CD4-positive, alpha-beta T cell treated with Interleukin-4 for 4 hours (primary cell): ENCODE data around the gene AMIGO1.

Experiments used
- DNase-seq: peaks from one replicate; pipeline ENCODE4 v3.0.0-alpha.2; 2020

Gene AMIGO1, protein sequence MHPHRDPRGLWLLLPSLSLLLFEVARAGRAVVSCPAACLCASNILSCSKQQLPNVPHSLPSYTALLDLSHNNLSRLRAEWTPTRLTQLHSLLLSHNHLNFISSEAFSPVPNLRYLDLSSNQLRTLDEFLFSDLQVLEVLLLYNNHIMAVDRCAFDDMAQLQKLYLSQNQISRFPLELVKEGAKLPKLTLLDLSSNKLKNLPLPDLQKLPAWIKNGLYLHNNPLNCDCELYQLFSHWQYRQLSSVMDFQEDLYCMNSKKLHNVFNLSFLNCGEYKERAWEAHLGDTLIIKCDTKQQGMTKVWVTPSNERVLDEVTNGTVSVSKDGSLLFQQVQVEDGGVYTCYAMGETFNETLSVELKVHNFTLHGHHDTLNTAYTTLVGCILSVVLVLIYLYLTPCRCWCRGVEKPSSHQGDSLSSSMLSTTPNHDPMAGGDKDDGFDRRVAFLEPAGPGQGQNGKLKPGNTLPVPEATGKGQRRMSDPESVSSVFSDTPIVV

GRCh38 chr1:109509176-109510134 is at the start of gene AMIGO1:
Gene AMIGO1 (minus strand): TSS chr1:109509727. CDS start chr1:109508912, 815 bp downstream.
- peak; percentile 30 for DNase-seq

- no peak for DNase-seq
Measured at GRCh38 chr1:109557520-109557919, 48.0 kb upstream of the AMIGO1 start.

DNA sequence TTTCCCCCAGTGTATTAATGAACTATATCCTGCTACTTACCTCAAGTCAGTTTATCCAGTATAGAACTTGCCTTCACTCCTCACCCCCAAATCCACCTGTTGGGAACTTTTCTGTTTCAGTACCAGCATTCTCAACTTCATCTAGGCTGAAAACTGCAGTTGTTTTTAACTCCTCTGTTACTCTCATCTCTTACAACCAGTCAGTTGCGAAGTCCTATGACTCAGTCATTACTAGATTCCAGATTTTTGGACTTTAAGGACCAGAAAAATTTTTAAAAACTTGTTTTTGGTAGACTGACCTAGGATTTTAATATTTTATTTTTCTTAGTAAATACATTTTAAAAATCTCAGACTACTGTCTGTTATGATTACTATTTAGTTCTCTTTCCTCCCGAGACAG is 47.0 kb upstream of the AMIGO1 start:
- no peak for DNase-seq

GRCh38 chr1:109548321-109549267 is 39.1 kb upstream of the AMIGO1 start, which contains the start of gene GNAI3:
Gene GNAI3 (plus strand): TSS chr1:109548615. CDS start chr1:109548721, 106 bp downstream.
- peak; percentile 96 for DNase-seq

DNA sequence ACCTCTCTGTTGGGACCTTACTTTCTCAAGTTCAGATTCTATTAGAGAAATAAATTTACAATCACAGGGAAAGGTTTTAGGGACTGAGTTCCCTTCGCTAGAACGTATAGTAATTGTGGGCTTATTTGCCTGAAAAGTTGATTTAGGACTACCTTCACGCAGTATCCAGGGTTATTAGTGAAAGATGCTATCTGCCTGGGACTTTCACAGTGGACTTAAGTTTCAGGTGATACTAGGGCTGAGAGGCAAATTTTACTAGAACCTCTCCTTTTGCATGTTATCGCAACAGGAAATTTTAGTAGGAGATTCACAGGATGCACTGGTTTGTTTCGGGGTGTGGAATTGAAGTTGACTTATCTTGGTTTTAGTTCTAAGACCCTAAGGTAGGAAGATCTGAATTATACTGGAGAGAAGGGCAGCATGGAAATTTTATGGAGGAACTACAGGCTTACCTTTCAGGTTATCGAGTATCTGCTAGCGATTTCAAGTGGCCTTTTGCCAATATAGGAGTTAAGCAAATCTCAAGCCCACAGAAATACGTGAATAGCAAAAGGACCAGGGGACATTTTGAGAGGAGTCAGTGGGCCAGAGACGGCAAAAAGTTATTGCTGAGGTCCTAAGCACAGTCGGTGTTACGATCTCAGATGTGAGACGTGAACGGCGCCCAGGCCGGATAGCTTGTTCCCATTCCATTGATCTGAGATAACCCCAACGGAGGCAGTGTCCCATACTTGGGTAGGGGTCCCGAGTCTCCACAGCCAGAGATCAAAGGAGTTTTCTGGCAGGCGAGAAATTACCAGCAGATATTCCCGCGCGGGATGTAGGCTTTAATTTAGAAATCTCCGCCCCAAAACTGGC is 38.2 kb upstream of the AMIGO1 start:
- no peak for DNase-seq

- DNase-seq, result peak; percentile 87
Measured at GRCh38 chr1:109546311-109547109, 37.0 kb upstream of the AMIGO1 start.

- DNase-seq, result no peak
Measured at GRCh38 chr1:109543988-109544735, 34.6 kb upstream of the AMIGO1 start.

DNA sequence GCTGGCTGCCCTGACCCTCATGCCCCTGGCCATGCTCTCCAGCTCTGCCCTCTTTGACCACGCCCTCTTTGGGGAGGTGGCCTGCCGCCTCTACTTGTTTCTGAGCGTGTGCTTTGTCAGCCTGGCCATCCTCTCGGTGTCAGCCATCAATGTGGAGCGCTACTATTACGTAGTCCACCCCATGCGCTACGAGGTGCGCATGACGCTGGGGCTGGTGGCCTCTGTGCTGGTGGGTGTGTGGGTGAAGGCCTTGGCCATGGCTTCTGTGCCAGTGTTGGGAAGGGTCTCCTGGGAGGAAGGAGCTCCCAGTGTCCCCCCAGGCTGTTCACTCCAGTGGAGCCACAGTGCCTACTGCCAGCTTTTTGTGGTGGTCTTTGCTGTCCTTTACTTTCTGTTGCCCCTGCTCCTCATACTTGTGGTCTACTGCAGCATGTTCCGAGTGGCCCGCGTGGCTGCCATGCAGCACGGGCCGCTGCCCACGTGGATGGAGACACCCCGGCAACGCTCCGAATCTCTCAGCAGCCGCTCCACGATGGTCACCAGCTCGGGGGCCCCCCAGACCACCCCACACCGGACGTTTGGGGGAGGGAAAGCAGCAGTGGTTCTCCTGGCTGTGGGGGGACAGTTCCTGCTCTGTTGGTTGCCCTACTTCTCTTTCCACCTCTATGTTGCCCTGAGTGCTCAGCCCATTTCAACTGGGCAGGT is 33.9 kb upstream of the AMIGO1 start:
- DNase-seq, result no peak

DNA sequence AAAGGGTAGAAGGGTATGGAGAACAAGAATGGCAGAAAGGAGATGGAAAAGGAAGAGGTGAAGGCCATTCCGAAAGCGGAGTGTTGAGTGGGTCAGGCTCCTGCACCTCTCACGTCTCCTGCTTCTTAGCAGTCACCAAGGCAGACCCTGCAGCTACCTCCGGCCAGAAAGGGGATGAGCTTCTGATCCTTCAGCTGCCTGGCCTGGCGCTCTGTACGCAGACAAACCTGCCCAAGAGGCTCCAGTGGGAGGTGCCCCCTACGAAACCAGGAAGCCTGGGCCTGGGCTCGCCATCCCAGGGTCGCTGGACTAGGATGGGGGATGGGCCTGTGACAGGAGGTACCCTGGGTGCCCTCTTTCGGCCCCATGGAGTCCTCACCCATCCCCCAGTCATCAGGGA is 33.1 kb upstream of the AMIGO1 start:
- DNase-seq, result no peak

DNA sequence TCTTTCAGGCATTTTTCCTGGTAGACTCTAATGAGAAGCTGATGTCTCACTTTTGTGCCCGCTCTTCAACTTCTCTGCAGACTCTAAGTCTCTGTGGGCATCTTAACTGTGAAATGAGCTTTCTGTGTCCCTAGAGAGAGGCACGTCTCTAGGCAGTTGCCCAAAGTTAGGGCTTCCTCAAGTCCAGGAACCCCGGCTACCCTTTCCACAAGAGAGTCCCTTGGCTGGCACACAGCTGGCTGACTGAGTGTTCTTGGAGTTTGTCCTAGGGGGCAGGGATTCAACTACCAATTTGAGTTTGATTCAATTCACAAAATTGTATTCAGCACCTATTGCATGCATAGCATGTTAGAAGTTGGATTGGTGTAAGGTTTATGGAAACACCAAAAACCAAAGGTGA is 31.6 kb upstream of the AMIGO1 start:
- DNase-seq, result no peak

DNA sequence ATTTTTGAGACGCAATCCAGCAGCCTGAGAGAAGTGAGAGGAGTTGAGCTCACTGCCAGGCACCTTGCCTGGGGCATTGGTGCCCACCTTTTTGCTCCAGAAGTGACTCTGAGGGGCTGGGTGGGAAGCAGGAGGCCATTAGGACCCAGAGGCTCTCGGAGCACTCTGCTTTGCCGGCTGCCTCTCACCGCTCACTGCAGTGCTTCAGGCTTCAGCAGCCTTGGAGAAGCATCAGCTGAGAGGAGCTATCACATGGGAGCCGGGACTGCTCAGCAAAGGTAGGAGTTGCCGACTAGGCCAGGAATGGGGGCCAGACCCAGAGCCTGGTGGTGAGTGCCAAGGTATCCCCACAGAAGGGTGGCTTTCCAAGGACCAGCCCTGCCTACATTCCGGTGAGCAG is 30.1 kb upstream of the AMIGO1 start, which contains the start of gene GPR61:
TSS of gene GPR61 (plus strand) at position 197 of the 400 bp plus-strand sequence. CDS start 3,151 bp downstream, outside the sequence.
- no peak for DNase-seq

DNA sequence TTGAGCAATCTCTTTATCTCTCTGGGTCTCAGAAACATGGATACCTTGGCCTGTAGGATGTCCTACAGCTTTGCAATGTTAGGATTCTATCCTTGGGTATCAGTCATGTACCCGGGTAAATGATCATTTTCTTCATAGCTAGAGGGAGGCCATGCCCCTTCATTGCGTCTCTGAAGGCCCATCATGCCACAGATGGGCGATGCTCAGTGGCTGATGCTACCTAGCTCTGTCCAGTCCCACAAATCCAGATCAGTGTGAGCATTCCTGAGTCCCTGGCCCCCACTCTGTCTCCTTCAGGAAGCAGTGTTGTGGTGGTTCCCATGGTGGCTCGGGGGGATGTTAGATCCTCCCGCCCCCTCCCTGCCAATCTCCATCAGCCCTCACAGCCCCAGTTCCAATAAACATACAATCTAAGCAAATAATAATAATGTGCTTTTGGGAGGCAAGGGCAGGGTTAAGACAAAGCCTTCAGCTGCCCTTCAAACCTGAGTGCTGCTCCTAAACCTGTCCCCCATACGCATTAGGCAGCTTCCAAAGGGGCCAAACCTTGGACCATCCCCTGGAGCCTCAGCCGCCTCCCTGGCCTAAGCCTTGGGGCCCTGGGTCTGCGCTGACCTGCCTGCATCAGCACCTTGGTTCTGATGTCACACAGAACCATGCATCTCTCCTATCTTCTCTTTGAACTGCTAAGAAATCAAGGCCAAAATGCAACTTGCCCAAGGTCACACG is 29.5 kb upstream of the AMIGO1 start:
- no peak for DNase-seq

DNA sequence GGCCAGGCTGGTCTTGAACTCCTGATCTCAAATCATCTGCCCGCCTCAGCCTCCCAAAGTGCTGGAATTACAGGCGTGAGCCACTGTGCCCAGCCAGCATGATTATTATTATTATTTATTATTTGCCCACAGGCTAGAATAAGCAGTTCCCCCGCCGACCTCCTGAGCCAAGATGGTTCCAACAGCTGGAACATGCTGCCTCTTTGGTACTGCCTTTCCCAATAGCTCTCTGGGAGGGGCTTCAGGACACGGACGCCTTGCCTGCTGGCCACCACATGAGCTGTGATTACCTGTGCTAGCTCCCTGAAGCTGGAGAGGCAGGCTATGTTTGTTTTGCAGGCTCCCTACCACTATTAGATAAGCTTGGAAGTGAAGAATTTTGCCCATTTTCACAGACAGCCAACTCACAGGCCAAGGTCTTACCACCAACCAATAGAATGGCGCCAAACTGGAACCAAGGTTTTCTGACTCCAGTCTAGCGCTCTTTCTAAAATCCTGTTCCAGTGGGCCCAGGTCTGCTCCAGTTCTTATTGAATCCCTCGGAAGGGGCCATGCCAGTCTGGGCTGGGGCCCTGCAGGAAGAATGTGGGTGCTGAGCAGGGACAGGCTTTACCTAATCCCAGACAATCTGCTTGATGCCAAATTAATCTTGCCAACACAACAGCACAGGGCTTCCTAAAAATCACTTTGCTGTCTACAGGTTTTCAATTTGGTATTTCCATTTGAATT is 28.1 kb upstream of the AMIGO1 start:
- no peak for DNase-seq

DNA sequence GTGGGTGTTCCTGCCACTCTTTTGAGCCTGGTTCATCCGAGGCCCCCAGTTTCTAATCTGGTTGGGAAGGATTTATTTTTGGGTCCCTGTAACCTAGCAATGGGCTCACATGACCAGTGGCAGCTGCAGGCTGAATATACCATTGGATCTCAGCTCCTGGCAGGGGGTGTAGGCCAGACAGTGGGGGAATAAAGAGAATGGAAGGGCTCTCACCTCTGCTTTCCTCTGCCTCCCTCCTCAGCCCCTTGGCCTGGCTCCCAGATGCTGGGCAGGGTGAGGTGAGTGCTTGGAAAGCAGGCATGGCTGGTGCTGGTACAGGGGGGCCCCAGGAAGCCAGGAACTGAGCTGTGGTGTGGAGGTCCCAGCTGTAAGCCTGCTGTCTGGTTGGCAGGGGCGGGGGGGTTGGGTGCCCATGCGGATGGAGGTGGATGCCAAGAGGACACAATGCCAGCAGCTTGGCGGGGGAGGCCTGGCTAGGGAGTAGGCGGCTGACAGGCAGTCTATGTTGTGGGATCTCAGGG is 26.5 kb upstream of the AMIGO1 start:
- DNase-seq, result no peak

DNA sequence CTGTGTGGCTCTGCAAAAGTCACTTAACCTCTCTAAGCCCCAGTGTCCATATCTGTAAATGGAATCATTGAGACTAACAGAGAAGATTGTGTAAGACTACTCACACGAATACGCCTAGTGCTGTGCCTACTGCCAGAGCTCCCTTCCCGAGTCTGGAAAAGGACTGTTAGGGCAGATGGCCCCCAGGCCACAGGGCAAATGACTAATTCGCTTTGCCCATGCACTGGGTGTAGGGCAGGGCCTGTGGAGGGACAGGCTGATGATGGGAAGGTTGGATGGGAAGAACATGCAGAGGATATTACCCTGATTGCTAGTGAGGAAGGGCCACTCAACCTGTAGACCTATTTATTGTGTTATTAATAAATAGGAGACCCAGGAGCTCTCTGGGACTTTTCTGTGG is 26.0 kb upstream of the AMIGO1 start:
- DNase-seq, result no peak

- no peak for DNase-seq
Measured at GRCh38 chr1:109534307-109534858, 24.9 kb upstream of the AMIGO1 start.
